ENCODE data around the gene ZDHHC11. TPM values are rescaled to one million over a fixed set of nuclear protein-coding genes. Genes with fewer than 3 reads are reported as not detected.
"Not testable (repeated sequence)": the region's sequence is repeated elsewhere in the genome, so short reads cannot be mapped to it uniquely, and the experiment has no call there.

The ZDHHC11 gene
- polyA plus RNA-seq, 4 donors: 4.9 to 40.5 (median 6.5) TPM

- not testable (repeated sequence) for H3K27me3 ChIP-seq (ENCODE audit: control insufficient read depth in 3 of 3, insufficient read depth in 3 of 3, low read length in 3 of 3); H3K4me1 ChIP-seq (ENCODE audit: control insufficient read depth in 3 of 3, insufficient read depth in 2 of 3, low read depth in 1 of 3, low read length in 2 of 3); H3K4me3 ChIP-seq (ENCODE audit: low read depth in 1 of 3, low read length in 3 of 3); H3K9me3 ChIP-seq (ENCODE audit: control insufficient read depth in 2 of 2, insufficient read depth in 1 of 2, low read depth in 1 of 2, low read length in 1 of 2); H3K27ac ChIP-seq (ENCODE audit: low read depth in 1 of 3, low read length in 2 of 3); DNase-seq; FAIRE-seq
- peaks cover 0 to 31% (median 0%) of the 10 kb centered on the region in 3 donors for H3K36me3 ChIP-seq (ENCODE audit: control insufficient read depth in 3 of 3, insufficient read depth in 2 of 3, low read depth in 1 of 3, low read length in 3 of 3)
- 86 to 96% (median 89%) methylated on average over 9 to 10 of the region's 10 CpGs for WGBS, 3 donors
Measured at GRCh38 chr5:840974-841435, 9.8 kb downstream of the ZDHHC11 start.

DNA sequence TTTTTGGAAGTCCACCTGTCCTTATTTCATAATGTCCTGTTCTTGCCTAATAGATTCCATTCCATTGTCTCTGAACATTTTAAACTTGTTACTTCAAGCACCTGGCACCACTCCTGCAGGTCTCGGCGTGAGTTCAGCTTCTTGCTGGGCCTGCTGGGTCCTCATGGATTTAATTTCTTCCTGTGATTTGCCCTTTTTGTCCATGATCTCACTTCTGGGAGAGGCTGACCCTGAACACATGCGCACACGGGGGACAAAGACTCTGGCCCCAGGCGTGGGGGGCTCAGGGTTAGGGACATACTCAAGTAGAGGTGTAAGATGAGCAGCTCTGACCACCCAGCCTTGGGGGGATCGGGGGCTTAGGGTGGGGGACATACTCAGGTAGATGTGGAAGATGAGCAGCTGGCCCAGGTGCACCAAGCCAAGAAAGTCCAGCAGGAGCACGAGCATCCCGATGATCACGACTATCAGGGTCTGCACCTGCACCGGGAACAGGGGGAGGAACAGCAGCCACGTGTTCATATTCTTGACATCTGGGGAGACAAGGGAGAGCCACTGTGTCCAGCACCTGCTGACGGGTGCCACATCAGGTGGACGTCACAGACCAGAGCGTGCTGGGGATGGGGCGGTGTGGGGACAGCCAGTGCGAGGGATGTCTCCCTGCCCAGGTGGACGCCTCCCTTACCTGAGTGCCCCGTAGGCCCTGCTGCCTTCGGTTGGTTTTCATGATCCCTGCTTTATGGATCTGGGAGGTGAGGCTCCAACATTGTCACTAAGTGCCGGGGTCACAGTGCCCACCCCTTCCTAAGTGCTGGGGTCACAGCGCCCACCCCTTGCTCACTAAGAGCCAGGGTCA is 10.4 kb downstream of the ZDHHC11 start:
- not testable (repeated sequence) for H3K4me3 ChIP-seq (ENCODE audit: low read depth in 1 of 3, low read length in 3 of 3); H3K27ac ChIP-seq (ENCODE audit: low read depth in 1 of 3, low read length in 2 of 3); H3K4me1 ChIP-seq (ENCODE audit: control insufficient read depth in 3 of 3, insufficient read depth in 2 of 3, low read depth in 1 of 3, low read length in 2 of 3); H3K27me3 ChIP-seq (ENCODE audit: control insufficient read depth in 3 of 3, insufficient read depth in 3 of 3, low read length in 3 of 3); FAIRE-seq; DNase-seq; H3K9me3 ChIP-seq (ENCODE audit: control insufficient read depth in 2 of 2, insufficient read depth in 1 of 2, low read depth in 1 of 2, low read length in 1 of 2)
- peaks cover 0 to 31% (median 0%) of the 10 kb centered on the region in 3 donors for H3K36me3 ChIP-seq (ENCODE audit: control insufficient read depth in 3 of 3, insufficient read depth in 2 of 3, low read depth in 1 of 3, low read length in 3 of 3)
- WGBS, 3 donors: 85 to 93% (median 89%) methylated on average over 21 of the region's 21 CpGs

GRCh38 chr5:838431-838851 is 12.3 kb downstream of the ZDHHC11 start:
- not testable (repeated sequence) for H3K9me3 ChIP-seq (ENCODE audit: control insufficient read depth in 2 of 2, insufficient read depth in 1 of 2, low read depth in 1 of 2, low read length in 1 of 2); FAIRE-seq; DNase-seq; H3K27me3 ChIP-seq (ENCODE audit: control insufficient read depth in 3 of 3, insufficient read depth in 3 of 3, low read length in 3 of 3); H3K27ac ChIP-seq (ENCODE audit: low read depth in 1 of 3, low read length in 2 of 3); H3K4me3 ChIP-seq (ENCODE audit: low read depth in 1 of 3, low read length in 3 of 3); H3K4me1 ChIP-seq (ENCODE audit: control insufficient read depth in 3 of 3, insufficient read depth in 2 of 3, low read depth in 1 of 3, low read length in 2 of 3)
- peaks cover 0 to 31% (median 0%) of the 10 kb centered on the region in 3 donors for H3K36me3 ChIP-seq (ENCODE audit: control insufficient read depth in 3 of 3, insufficient read depth in 2 of 3, low read depth in 1 of 3, low read length in 3 of 3)
- 87 to 96% (median 88%) methylated on average over 9 to 10 of the region's 10 CpGs for whole genome bisulfite sequencing, 3 donors

- not testable (repeated sequence) for DNase-seq; H3K4me3 ChIP-seq (ENCODE audit: low read depth in 1 of 3, low read length in 3 of 3); H3K27ac ChIP-seq (ENCODE audit: low read depth in 1 of 3, low read length in 2 of 3); H3K4me1 ChIP-seq (ENCODE audit: control insufficient read depth in 3 of 3, insufficient read depth in 2 of 3, low read depth in 1 of 3, low read length in 2 of 3); H3K9me3 ChIP-seq (ENCODE audit: control insufficient read depth in 2 of 2, insufficient read depth in 1 of 2, low read depth in 1 of 2, low read length in 1 of 2); FAIRE-seq; H3K27me3 ChIP-seq (ENCODE audit: control insufficient read depth in 3 of 3, insufficient read depth in 3 of 3, low read length in 3 of 3)
- 92 to 96% (median 96%) methylated on average over 11 to 14 of the region's 14 CpGs for WGBS, 3 donors
- peaks cover 0 to 27% (median 0%) of the 10 kb centered on the region in 3 donors for H3K36me3 ChIP-seq (ENCODE audit: control insufficient read depth in 3 of 3, insufficient read depth in 2 of 3, low read depth in 1 of 3, low read length in 3 of 3)
Measured at GRCh38 chr5:837621-838121, 13.1 kb downstream of the ZDHHC11 start.

DNA sequence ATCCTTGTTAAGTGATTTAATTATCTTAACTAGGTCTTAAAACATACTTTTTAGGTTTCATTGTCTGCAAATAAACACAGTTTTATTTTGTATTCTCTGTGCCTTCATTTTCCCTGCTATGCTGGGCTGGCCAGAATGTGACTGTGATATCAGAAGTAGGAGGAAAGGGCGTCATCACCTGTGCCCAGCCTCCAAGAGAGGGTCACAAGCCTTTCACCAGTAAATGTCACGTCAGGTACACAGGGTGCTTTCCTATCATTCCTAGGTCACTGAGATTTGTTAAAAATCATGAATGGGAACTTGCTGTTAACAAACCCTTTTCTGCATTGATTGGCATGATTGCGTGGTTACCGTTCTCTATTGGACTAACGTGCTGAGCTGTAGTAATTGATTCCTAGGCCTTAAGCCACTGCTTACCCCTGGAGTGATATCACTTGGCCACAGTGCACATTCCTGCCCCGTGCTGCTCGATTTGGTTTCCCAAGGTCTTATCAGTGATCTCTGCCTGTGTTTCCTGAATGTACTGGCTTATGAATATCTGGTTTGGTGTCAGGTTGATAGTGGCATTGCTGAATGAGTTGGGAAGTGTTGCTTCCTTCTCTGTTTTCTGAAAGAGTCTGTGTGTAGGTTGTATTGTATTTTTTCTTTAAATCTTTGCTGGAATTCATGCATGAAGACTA is 14.7 kb downstream of the ZDHHC11 start:
- not testable (repeated sequence) for FAIRE-seq; H3K4me1 ChIP-seq (ENCODE audit: control insufficient read depth in 3 of 3, insufficient read depth in 2 of 3, low read depth in 1 of 3, low read length in 2 of 3); H3K27me3 ChIP-seq (ENCODE audit: control insufficient read depth in 3 of 3, insufficient read depth in 3 of 3, low read length in 3 of 3); H3K4me3 ChIP-seq (ENCODE audit: low read depth in 1 of 3, low read length in 3 of 3); H3K9me3 ChIP-seq (ENCODE audit: control insufficient read depth in 2 of 2, insufficient read depth in 1 of 2, low read depth in 1 of 2, low read length in 1 of 2); H3K27ac ChIP-seq (ENCODE audit: low read depth in 1 of 3, low read length in 2 of 3)
- 31 to 61% (median 42%) methylated on average over 7 of the region's 7 CpGs for WGBS, 3 donors
- peaks cover 0 to 16% (median 0%) of the 10 kb centered on the region in 3 donors for H3K36me3 ChIP-seq (ENCODE audit: control insufficient read depth in 3 of 3, insufficient read depth in 2 of 3, low read depth in 1 of 3, low read length in 3 of 3)
- DNase-seq: peak; percentile 67 to 74

GRCh38 chr5:834013-834412 is 16.8 kb downstream of the ZDHHC11 start:
- not testable (repeated sequence) for H3K9me3 ChIP-seq (ENCODE audit: control insufficient read depth in 2 of 2, insufficient read depth in 1 of 2, low read depth in 1 of 2, low read length in 1 of 2); H3K27me3 ChIP-seq (ENCODE audit: control insufficient read depth in 3 of 3, insufficient read depth in 3 of 3, low read length in 3 of 3); H3K4me1 ChIP-seq (ENCODE audit: control insufficient read depth in 3 of 3, insufficient read depth in 2 of 3, low read depth in 1 of 3, low read length in 2 of 3); DNase-seq; H3K27ac ChIP-seq (ENCODE audit: low read depth in 1 of 3, low read length in 2 of 3); FAIRE-seq; H3K36me3 ChIP-seq (ENCODE audit: control insufficient read depth in 3 of 3, insufficient read depth in 2 of 3, low read depth in 1 of 3, low read length in 3 of 3); H3K4me3 ChIP-seq (ENCODE audit: low read depth in 1 of 3, low read length in 3 of 3)
- 72 to 87% (median 77%) methylated on average over 2 of the region's 2 CpGs for WGBS, 3 donors

GRCh38 chr5:828194-828593 is 22.6 kb downstream of the ZDHHC11 start:
- peaks cover 0 to 17% (median 0%) of the 10 kb centered on the region in 3 donors for H3K36me3 ChIP-seq (ENCODE audit: control insufficient read depth in 3 of 3, insufficient read depth in 2 of 3, low read depth in 1 of 3, low read length in 3 of 3)
- not testable (repeated sequence) for H3K27ac ChIP-seq (ENCODE audit: low read depth in 1 of 3, low read length in 2 of 3); FAIRE-seq; DNase-seq; H3K4me3 ChIP-seq (ENCODE audit: low read depth in 1 of 3, low read length in 3 of 3); H3K9me3 ChIP-seq (ENCODE audit: control insufficient read depth in 2 of 2, insufficient read depth in 1 of 2, low read depth in 1 of 2, low read length in 1 of 2); H3K27me3 ChIP-seq (ENCODE audit: control insufficient read depth in 3 of 3, insufficient read depth in 3 of 3, low read length in 3 of 3); H3K4me1 ChIP-seq (ENCODE audit: control insufficient read depth in 3 of 3, insufficient read depth in 2 of 3, low read depth in 1 of 3, low read length in 2 of 3)
- WGBS, 3 donors: 94 to 97% (median 97%) methylated on average over 13 to 18 of the region's 19 CpGs

GRCh38 chr5:825544-825943 is 25.2 kb downstream of the ZDHHC11 start:
- H3K27ac ChIP-seq (ENCODE audit: low read depth in 1 of 3, low read length in 2 of 3); FAIRE-seq; H3K9me3 ChIP-seq (ENCODE audit: control insufficient read depth in 2 of 2, insufficient read depth in 1 of 2, low read depth in 1 of 2, low read length in 1 of 2); H3K4me1 ChIP-seq (ENCODE audit: control insufficient read depth in 3 of 3, insufficient read depth in 2 of 3, low read depth in 1 of 3, low read length in 2 of 3); H3K4me3 ChIP-seq (ENCODE audit: low read depth in 1 of 3, low read length in 3 of 3); H3K27me3 ChIP-seq (ENCODE audit: control insufficient read depth in 3 of 3, insufficient read depth in 3 of 3, low read length in 3 of 3): not testable (repeated sequence)
- WGBS, 3 donors: 0 to 69% (median 11%) methylated on average over 1 of the region's 1 CpG
- H3K36me3 ChIP-seq (ENCODE audit: control insufficient read depth in 3 of 3, insufficient read depth in 2 of 3, low read depth in 1 of 3, low read length in 3 of 3): peaks cover 0 to 18% (median 0%) of the 10 kb centered on the region in 3 donors
- DNase-seq: peak in 1 of 2 donors; percentile 71

Measured in small intestine (tissue), 7 donors.